SW480 (cell line): Measurements from ENCODE around the gene SLC7A11.

ENCODE experiments used
- DNase-seq: peaks from one replicate; pipeline ENCODE4 v3.0.0-alpha.2; 2016; ENCODE audit warnings: low spot score

SLC7A11 gene

DNA sequence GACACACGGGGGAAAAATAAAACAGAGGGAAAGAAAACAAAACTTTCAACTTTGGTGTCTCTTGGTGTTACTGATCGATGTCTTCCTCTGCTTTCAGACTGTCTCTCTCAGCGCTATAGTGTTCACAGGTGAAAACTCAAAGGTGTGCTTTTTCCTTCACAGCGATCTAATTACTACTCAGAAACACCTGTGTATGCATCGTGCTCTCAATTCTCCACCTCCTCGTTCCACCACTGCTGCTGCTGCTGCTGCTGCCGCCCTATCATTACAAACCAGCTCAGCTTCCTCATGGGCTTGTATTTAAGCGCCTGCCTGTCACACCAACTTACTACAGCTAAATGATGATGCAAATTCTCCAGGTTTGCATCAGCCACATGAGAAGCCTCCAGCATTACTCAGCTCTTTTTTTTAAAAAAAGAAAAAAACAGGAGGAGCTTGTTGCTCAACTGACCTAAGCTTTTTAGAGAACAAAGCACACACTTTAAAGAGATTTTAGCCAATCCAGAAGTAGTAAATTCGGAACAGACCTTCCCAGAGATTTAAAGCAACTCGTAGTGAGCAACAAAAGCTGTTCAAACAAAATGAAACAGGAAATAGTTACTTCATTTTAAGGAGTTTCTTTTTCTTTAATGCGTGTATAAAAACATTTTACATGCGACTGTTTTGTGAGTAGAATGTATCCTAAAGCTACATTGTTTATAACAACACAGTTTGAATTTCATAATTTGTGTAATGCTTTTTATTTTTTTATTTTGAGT, at the start of gene SLC7A11:
SLC7A11 (minus strand) TSS at position 274 of the 758 bp plus-strand sequence. CDS start 280 bp downstream, outside the sequence.
- peak; percentile 98 for DNase-seq

DNA sequence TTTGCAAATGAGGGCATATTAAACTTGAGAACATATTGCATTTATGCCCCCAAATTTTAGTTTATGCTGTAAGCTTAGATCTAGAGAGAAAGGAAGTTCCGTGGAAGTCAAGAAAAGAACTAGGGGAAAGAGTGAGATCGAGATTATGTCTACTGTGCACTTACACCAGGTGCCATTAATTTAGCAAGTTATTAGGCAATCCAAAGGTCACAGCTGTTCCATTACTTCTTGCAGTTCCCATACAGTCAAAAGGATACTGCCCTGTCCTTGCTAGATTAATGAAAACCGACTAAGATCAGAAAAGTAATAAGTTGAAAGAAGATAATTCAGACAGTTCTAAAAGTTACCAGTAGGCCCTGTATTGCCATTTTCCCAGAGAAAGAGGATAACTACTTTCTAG, 49.3 kb upstream of the SLC7A11 start:
- DNase-seq = no peak

DNA sequence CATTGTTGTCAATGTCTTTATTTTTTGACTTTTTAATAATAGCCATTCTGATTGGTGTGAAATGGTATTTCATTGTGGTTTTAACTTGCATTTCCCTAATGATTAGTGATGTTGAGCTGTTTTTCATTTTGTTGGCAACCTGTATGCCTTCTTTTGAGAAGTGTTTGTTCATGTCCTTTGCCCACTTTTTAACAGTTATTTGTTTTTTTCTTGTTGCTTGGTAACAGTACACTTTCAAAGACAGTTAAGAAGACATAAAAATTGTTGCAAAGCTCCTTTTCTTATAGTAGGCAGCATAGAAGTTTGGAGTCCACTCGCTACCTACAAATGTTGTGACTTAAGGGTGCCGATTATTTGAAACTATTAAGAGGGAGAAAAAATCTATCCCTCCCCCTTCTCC, 48.7 kb upstream of the SLC7A11 start:
- DNase-seq = no peak

DNA sequence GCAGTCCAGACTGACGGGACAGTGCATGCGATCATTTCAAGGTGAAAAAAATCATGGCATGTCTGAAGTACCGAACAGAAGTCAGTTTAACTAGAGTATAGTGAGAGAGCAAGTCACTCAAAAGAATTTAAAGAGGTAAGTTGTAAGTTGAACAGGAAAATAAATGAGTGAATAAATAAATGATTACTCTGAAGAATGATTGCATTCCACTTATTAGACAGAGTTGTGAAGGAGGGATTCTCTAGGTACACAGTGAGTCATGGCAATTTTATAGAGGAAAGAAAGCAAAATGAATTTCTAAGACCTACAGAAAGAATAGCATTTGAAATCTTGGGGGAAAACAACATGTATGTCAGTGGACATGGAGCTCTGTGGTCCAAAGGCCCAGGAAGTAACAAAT, 37.1 kb upstream of the SLC7A11 start:
- no peak for DNase-seq

DNA sequence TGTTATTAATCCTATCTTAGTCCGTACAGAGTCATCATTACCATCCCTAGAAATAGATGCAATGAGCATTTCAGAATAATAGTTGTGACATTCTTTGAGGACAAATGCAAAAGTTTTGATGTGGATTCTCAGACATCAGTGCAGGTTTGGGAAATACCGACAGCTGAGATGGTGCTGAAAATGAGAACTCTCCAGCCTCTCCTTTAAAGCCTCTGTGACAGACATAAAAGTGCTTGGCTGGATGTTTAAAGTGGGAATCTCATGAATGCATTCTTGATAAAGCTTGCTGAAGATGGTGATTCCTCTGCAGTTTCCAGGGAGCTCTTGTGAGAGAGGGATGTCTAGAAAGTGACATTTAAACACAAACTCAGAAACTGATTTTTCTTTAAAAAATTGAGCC, 35.0 kb upstream of the SLC7A11 start:
- no peak for DNase-seq

DNA sequence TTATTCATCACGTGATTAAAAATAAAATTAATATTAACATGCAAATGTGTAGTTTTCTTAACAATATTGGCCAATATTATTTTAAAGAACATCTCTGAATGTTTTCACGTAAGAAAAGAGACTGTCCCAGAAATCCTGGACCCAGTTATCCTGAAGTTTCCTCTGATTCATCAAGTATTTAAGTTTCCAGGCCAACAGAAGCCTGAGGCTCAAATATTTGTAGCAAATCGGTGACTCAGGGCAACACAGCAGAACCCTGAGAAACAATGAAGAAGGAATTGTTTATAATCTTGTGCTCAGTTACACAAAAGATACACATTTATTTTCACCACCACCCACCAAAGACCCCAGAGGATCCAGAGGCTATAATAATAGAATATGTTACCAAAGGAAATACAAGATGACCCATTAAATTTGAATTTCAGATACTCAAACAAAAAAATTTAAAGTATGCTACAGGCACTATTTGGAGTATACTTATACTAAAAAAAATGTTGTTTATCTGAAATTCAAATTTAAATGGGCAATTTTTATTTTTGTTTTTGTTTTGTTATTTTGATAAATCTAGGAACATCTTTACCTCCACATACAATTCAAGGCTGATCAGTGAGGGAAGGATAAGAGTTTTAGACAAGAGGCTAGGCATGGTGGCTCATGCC, 33.9 kb upstream of the SLC7A11 start:
- no peak for DNase-seq

DNA sequence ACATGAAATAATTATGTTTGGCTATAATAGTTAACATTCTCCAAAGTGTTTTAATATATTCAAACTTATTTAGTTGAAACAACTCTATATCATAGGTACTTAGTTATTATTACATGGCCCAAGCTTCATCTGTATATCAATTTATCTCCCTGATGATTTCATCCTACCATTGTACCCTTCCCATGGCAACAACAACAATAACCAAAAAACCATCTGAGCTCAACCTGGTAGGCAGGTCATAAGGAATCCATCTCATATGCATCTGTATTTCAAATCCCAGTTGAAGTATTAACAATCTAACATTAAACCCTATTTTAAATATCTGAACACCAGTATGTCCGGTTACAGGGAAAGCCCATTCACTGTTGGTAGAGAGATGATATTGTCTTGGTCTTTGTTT, 33.1 kb upstream of the SLC7A11 start:
- no peak for DNase-seq

DNA sequence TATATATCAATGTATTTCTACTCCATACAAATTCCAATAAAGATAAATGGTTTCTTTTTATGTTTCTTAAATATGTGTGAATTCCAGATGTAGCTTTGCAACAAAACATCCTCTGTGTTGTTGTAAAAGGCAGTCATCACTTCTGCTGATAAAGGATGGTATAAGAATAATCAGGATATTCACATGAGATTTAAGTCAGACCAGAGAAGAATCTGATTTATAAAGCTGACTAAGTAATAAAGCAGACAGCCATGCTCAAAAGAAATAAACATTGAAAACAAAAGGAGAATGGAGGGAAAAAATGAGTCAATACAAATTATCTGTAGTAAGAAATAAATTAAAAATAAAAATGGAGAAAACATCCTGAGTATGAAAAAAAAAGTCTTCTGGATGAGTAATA, 27.0 kb upstream of the SLC7A11 start:
- no peak for DNase-seq

DNA sequence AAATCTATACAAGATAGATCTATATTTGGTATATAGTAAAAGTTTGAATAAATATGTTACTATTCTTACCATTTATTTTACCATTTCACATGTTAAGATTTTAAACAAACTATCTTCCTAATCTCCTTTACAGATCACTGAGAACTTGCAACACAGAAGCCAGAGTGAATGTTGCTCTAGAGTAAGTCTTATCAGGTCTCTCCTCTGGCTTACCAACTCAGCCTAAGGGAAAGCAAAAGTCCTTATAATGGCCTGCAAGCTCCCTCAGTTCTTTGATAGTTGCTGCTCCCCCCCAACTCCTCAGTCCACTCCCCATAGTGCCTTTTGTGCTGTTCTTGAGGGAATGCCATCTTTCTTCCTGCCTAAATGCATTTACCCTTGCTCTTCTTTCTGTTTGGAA, 25.7 kb upstream of the SLC7A11 start:
- DNase-seq = no peak

DNA sequence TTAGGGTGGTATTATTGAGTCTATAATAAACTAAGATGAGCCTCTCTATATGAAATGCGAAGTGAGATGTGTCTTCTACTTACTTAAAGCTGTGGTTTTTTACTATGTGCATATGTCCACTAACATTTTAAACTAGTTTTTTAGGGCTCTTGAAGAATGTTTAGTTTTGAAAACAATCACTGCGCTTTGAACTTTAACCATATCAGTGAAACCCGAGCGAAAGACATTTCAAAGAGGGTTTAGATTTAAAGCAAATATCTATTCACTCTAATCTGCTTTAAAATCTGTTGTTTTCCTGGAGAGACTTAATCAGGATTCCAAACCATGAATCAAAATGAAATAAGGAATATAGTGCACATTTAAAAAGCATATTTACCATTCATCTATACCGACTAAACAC, 24.8 kb upstream of the SLC7A11 start:
- DNase-seq = no peak

DNA sequence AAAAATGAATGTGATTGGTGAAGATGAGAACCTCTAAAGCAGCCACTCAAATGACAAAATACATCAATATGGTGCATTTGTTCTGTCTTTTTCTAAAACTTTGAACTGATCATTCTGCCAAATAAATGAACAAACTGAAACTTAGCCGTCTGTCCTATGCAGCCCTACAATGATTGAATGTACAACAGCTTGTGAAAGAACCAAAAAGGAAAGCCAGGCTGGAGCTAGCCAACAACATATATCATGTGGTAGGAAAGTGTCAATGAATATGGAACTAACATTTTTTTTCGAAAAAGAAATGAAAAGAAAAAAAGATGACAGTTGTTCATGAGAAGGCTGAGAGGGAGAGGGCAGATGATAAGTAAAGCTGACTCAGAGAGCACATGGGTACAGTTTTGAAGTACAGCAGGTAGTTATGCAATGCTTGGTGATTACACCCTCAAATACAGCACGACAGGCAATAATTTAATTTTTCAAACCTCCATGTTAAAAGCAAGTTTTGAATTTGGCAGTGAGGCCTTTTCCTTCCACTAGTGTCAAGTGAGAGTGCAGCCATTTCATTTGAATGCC, 21.2 kb upstream of the SLC7A11 start:
- no peak for DNase-seq

DNA sequence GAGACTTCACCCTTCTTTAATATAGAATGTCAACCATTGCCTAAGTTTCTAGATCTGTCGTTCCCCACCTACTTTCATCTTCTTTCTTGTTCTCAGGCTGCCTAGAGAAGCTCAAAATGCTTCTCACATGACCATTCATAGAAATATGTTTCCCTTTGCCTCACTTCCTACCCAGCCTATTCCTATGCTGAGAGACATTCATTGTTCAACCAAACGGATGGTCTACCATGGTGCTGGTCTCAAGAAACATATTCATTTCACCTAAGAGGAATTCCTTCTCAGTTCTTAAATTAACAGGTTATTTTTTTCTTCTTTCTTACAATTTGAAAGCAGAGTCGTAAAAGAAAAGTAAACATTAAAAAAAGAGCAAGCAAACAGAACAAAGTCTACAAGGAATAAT, 20.3 kb upstream of the SLC7A11 start:
- no peak for DNase-seq

DNA sequence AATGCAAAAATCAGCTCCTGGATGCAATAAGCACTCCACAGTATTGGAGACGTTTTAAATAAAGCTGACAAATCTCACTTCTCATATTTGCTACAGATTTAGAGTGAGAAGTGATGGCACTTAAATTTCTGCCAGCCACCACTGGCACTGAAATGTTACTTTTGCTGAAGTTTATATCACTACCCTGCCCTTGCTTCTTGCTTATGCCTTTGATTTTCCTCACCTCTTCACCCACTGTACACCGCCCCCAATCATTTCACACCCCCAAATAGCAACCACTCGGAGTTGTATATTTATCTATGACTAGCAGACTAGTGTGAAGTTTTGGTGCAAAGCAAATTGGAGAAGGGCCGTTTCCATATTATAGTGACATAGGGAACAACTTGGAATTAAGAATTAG, 19.9 kb upstream of the SLC7A11 start:
- DNase-seq = no peak

DNA sequence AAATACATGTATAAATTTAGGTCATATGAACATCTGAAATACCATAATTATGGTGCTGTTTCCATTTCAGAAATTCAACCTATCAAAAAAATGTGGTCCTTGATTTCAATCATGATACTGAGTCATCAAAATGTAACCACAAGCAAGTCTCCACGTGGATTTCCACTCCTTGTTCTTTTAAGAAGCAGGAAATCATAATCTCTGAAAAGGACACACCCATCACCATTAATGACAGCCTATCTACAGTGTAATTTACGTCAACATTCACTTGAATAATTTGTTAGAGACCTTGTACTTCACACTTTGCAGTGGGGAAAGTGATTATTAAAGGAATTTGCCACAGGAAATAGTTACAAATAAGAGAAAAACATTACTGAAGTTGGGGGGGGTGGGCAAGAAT, 17.7 kb upstream of the SLC7A11 start:
- peak; percentile 41 for DNase-seq

DNA sequence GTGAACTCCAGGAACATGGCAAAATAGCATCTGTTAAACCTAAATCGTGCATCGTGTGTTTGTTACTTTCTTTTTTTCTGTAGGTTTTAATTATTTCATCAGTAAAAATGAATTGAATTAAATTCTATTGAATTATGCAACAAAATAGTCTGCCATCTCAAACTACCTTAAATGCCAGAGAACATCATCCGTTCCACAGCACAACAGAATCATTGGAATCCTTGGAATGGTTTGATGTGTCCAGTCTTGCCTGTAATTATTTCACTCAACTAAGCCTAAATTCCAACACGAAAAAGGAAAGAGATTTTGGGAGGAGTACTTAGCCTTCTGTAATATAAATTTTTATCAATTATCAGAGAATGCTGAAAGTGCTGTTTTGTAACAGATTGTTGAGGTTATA, 17.1 kb upstream of the SLC7A11 start:
- DNase-seq = no peak

DNA sequence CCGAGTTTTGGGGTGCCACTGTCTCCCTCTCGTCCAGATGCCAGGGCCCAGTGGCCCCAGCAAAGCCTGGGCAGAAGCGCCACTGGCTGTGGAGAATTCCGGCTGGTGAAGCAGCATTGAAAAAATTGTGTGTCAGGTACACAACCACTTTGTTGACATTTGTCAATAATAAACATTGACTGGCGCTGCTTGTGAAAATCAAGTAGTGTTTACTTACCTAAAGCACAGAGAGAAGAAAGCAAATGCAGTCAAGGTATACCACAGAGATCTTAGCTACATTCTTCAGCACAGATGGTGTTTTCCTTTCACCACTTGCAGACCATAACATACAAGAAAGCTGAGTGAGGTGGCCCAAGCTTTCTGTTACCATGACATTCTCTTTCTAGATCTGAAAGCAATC, 14.5 kb upstream of the SLC7A11 start:
- no peak for DNase-seq

DNA sequence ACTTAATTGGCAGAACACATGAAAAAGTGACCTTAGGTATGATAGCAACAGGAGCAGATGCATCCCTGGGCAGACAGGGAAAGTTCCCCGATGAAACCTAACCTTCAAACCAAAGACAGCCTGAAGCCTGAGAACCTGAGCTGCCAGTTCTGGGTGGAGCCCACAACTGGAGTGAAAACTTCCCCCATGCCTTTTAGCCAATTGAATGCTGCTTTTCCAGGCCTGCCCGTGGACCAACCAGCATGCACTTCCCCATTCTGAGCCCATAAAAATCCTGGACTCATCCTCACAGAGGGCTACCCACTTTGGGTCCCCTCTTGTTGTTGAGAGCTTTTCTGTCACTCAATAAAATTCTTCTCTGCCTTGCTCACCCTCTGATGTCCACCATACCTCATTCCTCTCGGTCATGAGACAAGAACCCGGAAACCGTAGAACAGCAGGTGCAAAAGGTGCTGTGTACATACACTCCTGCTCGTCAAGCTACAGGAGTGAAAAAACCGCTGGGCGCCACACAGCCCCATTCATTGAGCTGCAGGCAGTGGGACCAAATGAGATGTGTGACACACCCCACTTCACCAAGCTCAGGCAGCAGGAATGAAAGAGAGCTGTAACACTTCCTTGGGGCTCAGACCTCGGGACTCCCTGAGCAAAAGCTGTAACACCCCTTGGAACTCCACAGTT, 13.9 kb upstream of the SLC7A11 start:
- no peak for DNase-seq

DNA sequence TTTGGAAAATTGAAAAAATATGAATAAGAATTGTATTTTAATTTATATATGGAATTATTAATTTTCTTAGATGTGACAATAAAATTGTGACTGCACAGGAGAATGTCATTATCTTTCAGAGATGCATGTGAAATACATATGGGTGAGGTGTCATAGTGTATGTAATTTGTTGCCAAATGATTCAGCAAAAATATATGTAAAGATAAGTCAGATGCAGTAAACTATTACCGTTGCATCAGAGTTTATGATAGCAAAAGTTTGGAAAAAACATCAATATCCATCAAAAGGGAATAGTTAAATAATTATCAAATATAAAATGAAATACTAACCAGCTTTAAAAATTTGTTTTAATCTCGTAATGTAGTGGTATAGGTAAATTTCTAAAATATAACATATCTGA, 10.4 kb upstream of the SLC7A11 start:
- no peak for DNase-seq

DNA sequence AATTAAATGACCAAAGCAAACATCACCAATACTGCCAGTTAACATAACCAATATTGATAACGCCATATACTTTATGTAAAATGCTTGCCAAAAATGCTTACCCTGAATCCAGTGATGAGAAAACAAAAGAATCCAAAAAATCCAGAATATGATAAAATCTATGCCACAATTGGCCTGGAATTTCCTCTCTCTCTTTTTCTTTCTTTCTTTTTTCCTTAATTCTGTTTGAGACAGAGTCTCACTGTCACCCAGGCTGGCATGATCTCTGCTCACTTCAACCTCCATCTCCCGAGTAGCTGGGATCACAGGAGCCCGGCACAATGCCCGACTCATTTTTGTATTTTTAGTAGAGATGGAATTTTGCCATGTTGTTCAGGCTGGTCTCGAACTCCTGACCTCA, 9.8 kb upstream of the SLC7A11 start:
- no peak for DNase-seq

DNA sequence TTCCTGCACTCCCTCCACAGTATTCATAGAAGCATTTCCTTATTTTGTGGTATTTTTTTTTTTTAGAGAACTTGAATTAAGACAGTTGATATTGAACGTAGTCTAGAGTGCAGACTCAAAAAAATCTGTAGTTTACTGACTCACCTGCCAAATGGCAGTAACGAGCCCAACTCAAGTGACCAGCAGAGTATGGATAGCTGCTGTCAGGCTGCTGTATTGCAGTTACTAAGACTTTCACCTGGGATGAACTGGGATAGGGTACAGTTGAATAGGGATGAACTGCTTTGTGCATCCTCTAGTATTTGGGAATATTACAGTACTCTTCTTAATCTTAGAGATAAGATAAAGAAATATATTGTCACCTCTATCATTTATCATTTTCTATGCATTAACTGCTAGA, 7.0 kb upstream of the SLC7A11 start:
- no peak for DNase-seq

DNA sequence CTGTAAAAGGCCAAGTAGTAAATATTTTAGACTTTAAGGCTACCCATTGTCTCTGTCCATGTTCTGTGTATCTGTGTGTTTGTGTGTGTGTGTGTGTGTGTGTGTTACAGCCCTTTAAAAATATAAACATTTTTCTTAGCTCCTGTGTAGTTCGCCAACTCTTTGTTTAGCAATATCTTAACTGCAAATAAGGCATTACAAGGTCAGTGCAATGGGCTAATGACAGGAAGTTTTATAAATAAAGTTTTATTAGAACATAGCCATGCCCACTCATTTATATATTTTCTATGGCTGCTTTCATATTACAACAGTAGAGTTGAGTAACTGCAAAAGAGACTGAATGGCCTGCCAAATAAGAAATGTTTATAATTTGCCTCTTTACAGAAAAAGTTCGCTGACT, 5.9 kb upstream of the SLC7A11 start:
- DNase-seq = no peak

DNA sequence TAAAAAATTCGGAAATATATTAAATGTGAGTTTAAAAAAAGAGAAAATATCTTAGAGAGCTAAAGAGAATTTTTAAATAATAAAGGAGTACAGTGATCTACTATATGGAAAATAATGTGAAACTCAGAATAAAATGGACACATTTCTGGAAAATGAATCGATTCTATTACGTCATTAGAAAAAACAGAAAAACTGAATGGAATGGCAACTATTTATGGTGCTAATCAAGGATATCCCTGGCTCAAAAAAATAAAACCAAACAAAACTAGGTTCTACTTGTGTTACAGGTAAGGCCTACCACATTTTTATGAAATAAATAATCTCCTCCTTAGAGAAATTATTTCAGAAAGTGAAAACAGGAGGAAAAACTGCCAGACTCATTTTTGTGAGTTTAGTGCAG, 5.5 kb upstream of the SLC7A11 start:
- no peak for DNase-seq

DNA sequence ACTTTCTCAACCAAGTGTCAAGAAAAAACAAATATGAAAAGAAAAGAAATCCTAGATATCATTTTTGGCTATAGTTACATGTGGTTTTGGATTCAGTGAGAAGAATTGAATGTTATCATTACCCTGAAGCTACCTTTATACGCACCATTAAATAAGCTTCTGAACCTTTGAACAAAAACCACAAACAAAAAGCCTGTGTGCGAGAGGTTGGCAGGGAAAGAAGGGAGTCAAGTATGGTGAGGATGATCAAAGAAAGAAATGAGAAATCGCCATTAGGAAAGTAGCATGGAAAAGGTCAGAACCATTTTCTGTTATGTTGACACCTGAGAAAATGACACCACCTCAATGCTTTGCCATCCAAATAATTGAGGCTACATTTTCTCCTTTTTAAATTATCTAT, 1.2 kb upstream of the SLC7A11 start:
- peak; percentile 51 for DNase-seq
